AG10803 (cell line): Measurements from ENCODE around the gene CELF6.
"Not testable (repeated sequence)": the region's sequence is repeated elsewhere in the genome, so short reads cannot be mapped to it uniquely, and the experiment has no call there.

ENCODE experiments used
- DNase-seq: peaks from one replicate; pipeline ENCODE4 v3.0.0; 2010; ENCODE audit warnings: low read depth
- H3K4me3 ChIP-seq: 2 replicates; pipeline ENCODE4 v1.5.1; 2011; ENCODE audit warnings: mild to moderate bottlenecking, low read length, control low read depth
- TF ChIP-seq, protein P1 (sequence below): conservative IDR thresholded peaks from 2 replicates; pipeline ENCODE4 v1.5.1; 2011; ENCODE audit warnings: mild to moderate bottlenecking, low read length, control low read depth, inconsistent platforms

The CELF6 gene

DNA sequence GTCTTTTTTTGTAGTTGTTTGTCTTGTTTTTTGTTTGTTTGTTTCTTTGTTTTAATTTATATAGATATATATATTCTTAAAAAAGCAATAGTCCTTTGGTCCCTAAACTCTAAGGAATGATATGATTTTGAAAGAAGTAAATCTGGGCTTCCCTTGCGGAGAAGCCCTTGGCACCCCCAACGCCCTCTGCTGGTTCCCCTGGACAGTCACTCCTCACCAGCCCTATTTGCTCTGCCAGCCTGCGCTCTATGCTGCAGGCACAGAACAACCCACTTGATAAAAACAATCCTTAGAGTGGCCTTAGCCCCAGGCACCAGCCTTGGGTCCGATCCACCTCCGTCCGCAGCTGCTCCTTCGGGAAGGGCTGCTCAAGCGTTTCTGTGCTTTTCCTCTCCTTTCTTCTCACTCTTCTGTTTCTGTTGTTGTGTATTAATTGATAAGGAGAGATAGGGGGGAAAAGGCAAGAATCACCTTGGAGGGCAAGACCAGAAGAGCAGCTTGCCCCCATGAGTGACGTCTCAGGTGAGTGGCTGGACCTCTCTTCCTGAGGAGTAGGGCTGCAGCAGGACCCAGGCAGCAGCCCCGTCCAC, 33.9 kb downstream of the CELF6 start:
- H3K4me3 ChIP-seq: no peak overlapping the region
- DNase-seq: peak; percentile 33
- TF ChIP-seq, protein P1, sequence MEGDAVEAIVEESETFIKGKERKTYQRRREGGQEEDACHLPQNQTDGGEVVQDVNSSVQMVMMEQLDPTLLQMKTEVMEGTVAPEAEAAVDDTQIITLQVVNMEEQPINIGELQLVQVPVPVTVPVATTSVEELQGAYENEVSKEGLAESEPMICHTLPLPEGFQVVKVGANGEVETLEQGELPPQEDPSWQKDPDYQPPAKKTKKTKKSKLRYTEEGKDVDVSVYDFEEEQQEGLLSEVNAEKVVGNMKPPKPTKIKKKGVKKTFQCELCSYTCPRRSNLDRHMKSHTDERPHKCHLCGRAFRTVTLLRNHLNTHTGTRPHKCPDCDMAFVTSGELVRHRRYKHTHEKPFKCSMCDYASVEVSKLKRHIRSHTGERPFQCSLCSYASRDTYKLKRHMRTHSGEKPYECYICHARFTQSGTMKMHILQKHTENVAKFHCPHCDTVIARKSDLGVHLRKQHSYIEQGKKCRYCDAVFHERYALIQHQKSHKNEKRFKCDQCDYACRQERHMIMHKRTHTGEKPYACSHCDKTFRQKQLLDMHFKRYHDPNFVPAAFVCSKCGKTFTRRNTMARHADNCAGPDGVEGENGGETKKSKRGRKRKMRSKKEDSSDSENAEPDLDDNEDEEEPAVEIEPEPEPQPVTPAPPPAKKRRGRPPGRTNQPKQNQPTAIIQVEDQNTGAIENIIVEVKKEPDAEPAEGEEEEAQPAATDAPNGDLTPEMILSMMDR: peak; percentile 57

DNA sequence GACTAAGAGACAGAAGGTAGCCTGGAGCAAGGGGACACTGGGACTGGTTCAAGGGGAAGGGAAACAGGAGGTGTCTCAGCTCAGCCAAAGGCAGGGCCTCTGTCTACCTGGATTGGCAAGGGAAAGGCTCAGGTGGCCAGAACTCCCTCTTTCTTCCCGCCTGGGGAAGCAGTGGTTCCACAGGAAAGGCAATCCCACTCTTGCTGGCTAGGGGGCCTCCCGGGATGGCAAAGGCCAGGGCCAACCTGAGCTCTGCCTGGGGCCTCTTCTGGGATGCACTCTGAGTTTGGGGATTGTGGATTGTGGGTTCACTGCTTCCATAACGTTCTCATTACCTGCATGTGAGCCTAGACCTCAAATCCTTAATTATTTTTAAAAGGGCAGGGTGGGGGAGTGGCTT, 34.6 kb downstream of the CELF6 start:
- TF ChIP-seq, protein P1: no peak
- DNase-seq: no peak
- no peak overlapping the region for H3K4me3 ChIP-seq

DNA sequence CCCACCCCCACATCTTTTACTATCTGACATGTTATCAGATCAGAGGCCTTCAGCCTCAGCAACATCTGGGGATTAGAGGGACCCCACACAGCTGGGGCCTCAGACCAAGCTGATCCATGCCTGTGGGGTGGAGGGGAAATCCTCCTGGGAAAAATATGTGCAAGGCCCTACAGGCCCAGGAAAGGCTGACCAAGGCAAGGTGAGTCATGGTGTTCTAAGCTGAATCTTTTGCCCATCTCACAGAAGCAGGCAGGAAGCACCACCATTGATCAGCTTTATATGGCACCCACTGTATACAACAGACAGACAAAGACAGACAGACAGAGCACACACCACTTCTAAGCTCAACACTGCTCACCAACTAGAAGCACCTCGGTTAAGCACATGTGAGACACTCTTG, 35.2 kb downstream of the CELF6 start:
- no peak for DNase-seq
- TF ChIP-seq, protein P1: no peak
- H3K4me3 ChIP-seq: no peak overlapping the region

DNA sequence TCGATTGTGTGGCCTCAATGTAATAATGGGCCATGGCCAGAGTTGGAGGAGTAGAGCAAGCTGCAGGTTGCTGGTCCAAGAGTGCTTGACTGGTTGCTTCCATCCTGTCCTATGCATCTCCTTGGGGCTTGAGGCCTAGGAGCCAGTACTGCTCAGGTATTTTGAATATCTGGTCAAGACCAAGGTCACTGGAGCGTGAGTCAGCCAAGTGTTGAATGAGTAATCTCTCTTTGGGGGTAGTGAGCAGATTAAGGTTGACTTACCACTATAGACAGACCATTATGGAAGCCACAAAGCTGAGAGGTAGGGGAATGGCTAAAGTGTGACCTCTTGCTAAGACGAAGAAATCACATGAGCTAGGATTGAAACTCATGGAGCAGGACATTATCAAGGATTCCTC, 38.2 kb downstream of the CELF6 start:
- TF ChIP-seq, protein P1: no peak
- H3K4me3 ChIP-seq: no peak overlapping the region

DNA sequence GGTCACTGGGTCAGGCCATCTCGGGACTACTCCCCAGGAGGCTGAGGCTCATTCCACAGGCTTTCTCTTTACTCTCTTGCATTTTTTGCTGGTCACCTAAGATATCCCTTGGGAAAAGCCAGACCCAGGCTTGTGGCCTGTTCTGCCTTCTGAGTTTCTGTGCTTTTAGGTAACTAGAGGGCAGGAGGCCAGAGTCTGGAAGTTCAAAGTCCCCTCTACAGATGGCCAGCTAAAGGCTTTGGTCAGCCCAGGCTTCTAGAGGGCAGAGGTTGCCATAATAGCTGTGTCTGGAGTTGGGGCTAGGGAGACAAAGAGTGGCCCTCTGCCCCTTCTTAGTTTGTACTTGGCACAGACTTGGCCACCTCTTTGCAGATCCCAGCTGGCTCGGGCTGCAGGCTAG, 39.2 kb downstream of the CELF6 start:
- DNase-seq: no peak
- TF ChIP-seq, protein P1: no peak
- no peak overlapping the region for H3K4me3 ChIP-seq

More for the DNA sequence above, 38.2 kb downstream of the CELF6 start:
- no peak for DNase-seq

DNA sequence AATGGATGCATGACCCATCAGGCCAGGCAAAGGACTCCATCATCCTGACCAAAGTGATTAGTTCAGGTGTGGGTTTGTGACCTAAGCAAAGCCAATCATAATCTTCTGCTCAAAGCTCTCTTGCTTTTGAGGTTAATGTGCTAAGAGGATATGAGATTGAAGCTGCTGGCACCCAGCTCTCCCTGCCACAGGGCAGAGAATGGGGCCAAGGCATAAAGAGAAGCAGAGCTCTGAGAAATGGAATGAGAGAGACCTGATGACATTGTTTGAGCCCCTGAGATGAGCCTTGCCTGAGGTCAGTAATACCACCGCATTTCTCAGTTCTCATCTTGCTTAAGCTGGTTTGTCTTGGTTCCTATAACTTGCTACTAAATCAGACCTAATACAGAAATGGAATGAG, 41.2 kb downstream of the CELF6 start:
- TF ChIP-seq, protein P1: no peak
- no peak for DNase-seq
- H3K4me3 ChIP-seq: no peak overlapping the region

DNA sequence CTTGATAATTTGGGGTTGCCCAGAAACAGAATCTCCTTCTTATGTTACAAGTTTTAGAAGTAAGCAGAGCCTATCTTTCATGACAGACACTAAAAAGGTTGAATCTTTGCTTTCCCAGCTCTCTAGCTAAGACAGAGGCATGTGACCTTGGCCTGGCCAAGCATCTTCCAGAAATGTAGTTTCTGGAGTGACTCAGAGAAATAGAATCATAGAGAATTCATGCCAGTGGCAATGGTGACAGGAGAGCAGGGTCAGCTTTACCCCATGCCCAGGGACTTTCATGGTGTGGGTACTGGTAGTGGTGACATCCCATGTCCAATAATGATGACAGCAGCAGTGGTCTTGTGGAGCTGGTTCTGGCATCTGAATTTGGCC, 43.6 kb downstream of the CELF6 start:
- no peak overlapping the region for H3K4me3 ChIP-seq
- TF ChIP-seq, protein P1: no peak
- no peak for DNase-seq

DNA sequence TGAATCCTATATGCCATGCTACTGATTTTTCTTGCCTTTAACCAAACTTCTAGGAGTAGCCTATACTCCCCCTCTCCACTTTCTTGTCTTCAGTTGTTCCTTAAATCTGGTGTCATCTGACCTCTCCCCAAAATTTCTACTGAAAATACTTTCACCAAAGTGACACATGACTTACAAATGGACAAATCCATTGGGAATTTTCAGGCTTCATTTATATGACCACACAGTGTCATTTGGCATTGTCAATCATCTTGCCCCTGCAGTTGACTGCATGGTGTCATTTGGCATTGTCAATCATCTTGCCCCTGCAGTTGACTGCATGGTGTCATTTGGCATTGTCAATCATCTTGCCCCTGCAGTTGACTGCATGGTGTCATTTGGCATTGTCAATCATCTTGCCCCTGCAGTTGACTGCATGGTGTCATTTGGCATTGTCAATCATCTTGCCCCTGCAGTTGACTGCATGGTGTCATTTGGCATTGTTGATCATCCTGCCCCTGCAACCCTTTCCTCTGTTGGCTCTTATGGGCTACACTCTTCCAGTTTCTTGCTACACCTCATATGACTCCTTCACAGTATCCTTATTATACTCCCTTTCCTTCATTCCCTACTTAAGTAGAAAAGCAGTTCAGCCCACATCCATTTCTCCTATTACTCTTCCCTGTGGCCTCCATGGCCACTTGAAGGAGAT, 44.2 kb downstream of the CELF6 start:
- not testable (repeated sequence) for DNase-seq, H3K4me3 ChIP-seq
